Testis (tissue), 3 donors: ENCODE data around the gene KAT8. TPM values are rescaled to one million over a fixed set of nuclear protein-coding genes. Genes with fewer than 3 reads are reported as not detected.

ENCODE experiments used
- DNase-seq: peaks from one replicate; pipeline ENCODE4 v3.0.0-alpha.2; 2019
- H3K27ac ChIP-seq, 2 donors: fragments of 200-600 bp; sonication (generic); one replicate each; pipeline ENCODE4 v1.5.1; 2019
- H3K27me3 ChIP-seq: fragments of 200-600 bp; sonication (generic); one replicate; pipeline ENCODE4 v1.5.1; 2019
- H3K36me3 ChIP-seq: fragments of 200-600 bp; sonication (generic); one replicate; pipeline ENCODE4 v1.5.1; 2017; ENCODE audit warnings: low read depth; ENCODE audit errors: missing control alignments
- H3K4me1 ChIP-seq: fragments of 200-600 bp; sonication (generic); one replicate; pipeline ENCODE4 v1.5.1; 2019
- H3K4me3 ChIP-seq, 2 donors: fragments of 200-600 bp; sonication (generic); one replicate each; pipeline ENCODE4 v1.5.1; 2017 to 2019
- H3K9me3 ChIP-seq: fragments of 200-600 bp; sonication (generic); one replicate; pipeline ENCODE4 v1.5.1; 2017
- CTCF ChIP-seq, 3 experiments: fragments of 450-650 bp in 2 of 3; fragments of 200-600 bp in 1 of 3; sonication (generic) in 1 of 3; IDR thresholded peaks; one replicate each; pipeline ENCODE4 v1.5.1; 2016 to 2019; ENCODE audit warnings: antibody characterized with exemption in 3 of 3, mild to moderate bottlenecking in 2 of 3, moderate library complexity in 1 of 3
- POLR2A ChIP-seq: fragments of 450-650 bp; IDR thresholded peaks from one replicate; pipeline ENCODE4 v1.6.1; 2017; ENCODE audit warnings: antibody characterized with exemption, mild to moderate bottlenecking, moderate library complexity
- WGBS, 2 donors: methylation state at CpG; one replicate each; pipeline ENCODE4 v1.1.5; 2018; 5-methylcytosine and 5-hydroxymethylcytosine counted together
- intact Hi-C: fragments of 100-400 bp; cut with DNase I; formaldehyde crosslinking; loops from one replicate; pipeline ENCODE4 v1.15.1; 2023; ENCODE audit warnings: low total_unique reads
- polyA plus RNA-seq: library from polyadenylated mRNA; stranded (reverse); fragments of 350-450 nt; fragmentation: Illumina TruSeq; extraction: RNeasy Lipid Tissue Mini Kit (QIAGEN cat#74804); gene quantifications from one replicate; pipeline ENCODE4 v1.2.3, GENCODE V29; 2014; ENCODE audit warnings: low read depth, low replicate concordance; ENCODE audit not compliant: insufficient read depth
- total RNA-seq, 2 donors: library from RNA; depleted of rRNA; stranded (reverse); fragments of >200 nt; gene quantifications; one replicate each; pipeline ENCODE4 v1.2.3, GENCODE V29; 2016

Gene KAT8
- total and polyA plus RNA-seq, 3 donors from 2014 or later, result 86.0 to 111 (median 96.9) TPM

- no peak for DNase-seq
- H3K27ac ChIP-seq, result peak overlapping the region; percentile 57 to 89
Measured at GRCh38 chr16:31130336-31130891, 12.9 kb downstream of the KAT8 start.

GRCh38 chr16:31130899-31131298 lies 13.4 kb downstream of the KAT8 start:
- H3K36me3 ChIP-seq, result peaks cover 5% of the 10 kb centered on the region
- no peak for TF ChIP-seq POLR2A
- peaks cover 30% of the 10 kb centered on the region for H3K4me1 ChIP-seq
- H3K27ac ChIP-seq, result no peak overlapping the region
- WGBS, 2 donors, result 40 to 81% methylated on average over 1 to 6 of the region's 6 CpGs
- no peaks in the 10 kb centered on the region for H3K9me3 ChIP-seq
- no peak overlapping the region for H3K4me3 ChIP-seq
- intact Hi-C loops, result no loop called here
- no peak for DNase-seq
- H3K27me3 ChIP-seq, result no peaks in the 10 kb centered on the region

More at GRCh38 chr16:31130336-31130891, 12.9 kb downstream of the KAT8 start:
- Histone ChIP-seq H3K4me3 (no peak overlapping the region), H3K9me3 (no peaks in the 10 kb centered on the region), H3K4me1 (peaks cover 30% of the 10 kb centered on the region), H3K27me3 (no peaks in the 10 kb centered on the region), H3K36me3 (peaks cover 5% of the 10 kb centered on the region)
- 71 to 100% methylated on average over 2 to 10 of the region's 10 CpGs for WGBS, 2 donors
- intact Hi-C loops, result no loop called here
- TF ChIP-seq POLR2A (no peak), CTCF (IDR thresholded peaks at IDR 0.05) (no peak)

- Histone ChIP-seq H3K4me3 (no peak overlapping the region), H3K9me3 (no peaks in the 10 kb centered on the region), H3K4me1 (peaks cover 30% of the 10 kb centered on the region), H3K27ac (no peak overlapping the region), H3K36me3 (peaks cover 5% of the 10 kb centered on the region), H3K27me3 (no peaks in the 10 kb centered on the region)
- WGBS, 2 donors, result 88 to 100% methylated on average over 2 to 11 of the region's 11 CpGs
- intact Hi-C loops, result no loop called here
- no peak for DNase-seq
- TF ChIP-seq CTCF (IDR thresholded peaks at IDR 0.05) (no peak), POLR2A (no peak)
Measured at GRCh38 chr16:31131416-31131815, 14.0 kb downstream of the KAT8 start.

- 89 to 92% methylated on average over 3 to 5 of the region's 5 CpGs for WGBS, 2 donors
- H3K36me3 ChIP-seq, result peaks cover 5% of the 10 kb centered on the region
- no peak overlapping the region for H3K27ac ChIP-seq
Measured at GRCh38 chr16:31131841-31132271, 14.4 kb downstream of the KAT8 start.

GRCh38 chr16:31132303-31132979 lies 15.0 kb downstream of the KAT8 start:
- Histone ChIP-seq H3K27me3 (no peaks in the 10 kb centered on the region), H3K9me3 (no peaks in the 10 kb centered on the region), H3K36me3 (peaks cover 5% of the 10 kb centered on the region), H3K4me3 (no peak overlapping the region), H3K4me1 (peaks cover 30% of the 10 kb centered on the region), H3K27ac (no peak overlapping the region)
- TF ChIP-seq POLR2A, result no peak
- TF ChIP-seq CTCF (IDR thresholded peaks at IDR 0.05), result no peak
- 87 to 88% methylated on average over 9 to 19 of the region's 20 CpGs for WGBS, 2 donors
- no peak for DNase-seq
- intact Hi-C loops, result no loop called here

More at GRCh38 chr16:31131841-31132271, 14.4 kb downstream of the KAT8 start:
- H3K27me3 ChIP-seq, result no peaks in the 10 kb centered on the region
- no peaks in the 10 kb centered on the region for H3K9me3 ChIP-seq
- intact Hi-C loops, result no loop called here
- no peak overlapping the region for H3K4me3 ChIP-seq
- no peak for DNase-seq
- H3K4me1 ChIP-seq, result peaks cover 30% of the 10 kb centered on the region
- TF ChIP-seq POLR2A (no peak), CTCF (IDR thresholded peaks at IDR 0.05) (no peak)
